DOHH2 (cell line): ENCODE measurements around the gene TEAD4.

Source experiments
- H3F3A ChIP-seq: fragments of 200-600 bp; sonication (generic), shearing (Covaris generic); 2 replicates; pipeline ENCODE4 v1.6.0; 2016; ENCODE audit warnings: antibody characterized with exemption, mild to moderate bottlenecking; ENCODE audit not compliant: control insufficient read depth, insufficient read depth
- H3K27ac ChIP-seq: fragments of 200-600 bp; sonication (generic); 2 replicates; pipeline ENCODE4 v1.5.1; 2014; ENCODE audit warnings: low read depth, mild to moderate bottlenecking, low read length, moderate library complexity
- H3K27me3 ChIP-seq: fragments of 200-600 bp; sonication (generic); 2 replicates; pipeline ENCODE4 v1.6.1; 2014; ENCODE audit warnings: mild to moderate bottlenecking, low read length, mixed read lengths; ENCODE audit not compliant: control insufficient read depth
- H3K36me3 ChIP-seq: fragments of 200-600 bp; sonication (generic); 2 replicates; pipeline ENCODE4 v1.6.1; 2014; ENCODE audit warnings: mild to moderate bottlenecking, low read length, moderate library complexity, mixed read lengths; ENCODE audit not compliant: control insufficient read depth
- H3K4me1 ChIP-seq: fragments of 200-600 bp; sonication (generic); 2 replicates; pipeline ENCODE4 v1.6.1; 2014; ENCODE audit warnings: mild to moderate bottlenecking, low read length, mixed read lengths; ENCODE audit not compliant: control insufficient read depth
- H3K4me2 ChIP-seq: fragments of 200-600 bp; sonication (generic); 2 replicates; pipeline ENCODE4 v1.6.0; 2014; ENCODE audit warnings: mild to moderate bottlenecking, low read length, moderate library complexity
- H3K4me3 ChIP-seq: fragments of 200-600 bp; sonication (generic); 2 replicates; pipeline ENCODE4 v1.5.1; 2014; ENCODE audit warnings: mild to moderate bottlenecking, low read length, mixed read lengths
- H3K79me2 ChIP-seq: fragments of 200-600 bp; sonication (generic); 2 replicates; pipeline ENCODE4 v1.6.1; 2014; ENCODE audit warnings: mild to moderate bottlenecking, low read length, mixed read lengths; ENCODE audit not compliant: control insufficient read depth
- H3K9me2 ChIP-seq: fragments of 200-600 bp; sonication (generic); replicated peaks from 2 replicates; pipeline ENCODE4 v1.6.1; 2014; ENCODE audit warnings: mild to moderate bottlenecking, low read length, mixed read lengths; ENCODE audit not compliant: control insufficient read depth
- H3K9me3 ChIP-seq: fragments of 200-600 bp; sonication (generic); 2 replicates; pipeline ENCODE4 v1.6.1; 2014; ENCODE audit warnings: antibody characterized with exemption, low read length, mixed read lengths; ENCODE audit not compliant: control insufficient read depth, insufficient read depth
- H4K20me1 ChIP-seq: fragments of 200-600 bp; sonication (generic); 2 replicates; pipeline ENCODE4 v1.6.0; 2014; ENCODE audit warnings: low read depth, mild to moderate bottlenecking, antibody characterized with exemption, low read length, moderate library complexity; ENCODE audit not compliant: control insufficient read depth, insufficient read depth
- CTCF ChIP-seq: fragments of 200-600 bp; sonication (generic); IDR thresholded peaks from one replicate; pipeline ENCODE4 v1.5.1; 2014; ENCODE audit warnings: antibody characterized with exemption, mild to moderate bottlenecking, low read depth, low read length; ENCODE audit not compliant: poor library complexity, severe bottlenecking
- EZH2phosphoT487 ChIP-seq: fragments of 200-600 bp; sonication (generic); IDR thresholded peaks from 2 replicates; pipeline ENCODE4 v1.6.1; 2017; ENCODE audit warnings: borderline replicate concordance, mild to moderate bottlenecking, antibody characterized with exemption, low read length, moderate library complexity, mixed read lengths

The TEAD4 gene

GRCh38 chr12:3033539-3033867 is 74.3 kb downstream of the TEAD4 start:
- no peaks in the 10 kb centered on the region for H3K36me3 ChIP-seq

GRCh38 chr12:3034067-3034750 is 75.0 kb downstream of the TEAD4 start:
- TF ChIP-seq CTCF, result peak; percentile 71
- no peak for TF ChIP-seq EZH2phosphoT487
- Histone ChIP-seq H3K9me2 (no peaks in the 10 kb centered on the region), H3K27ac (no peak overlapping the region), H4K20me1 (no peaks in the 10 kb centered on the region), H3K79me2 (no peaks in the 10 kb centered on the region), H3K36me3 (no peaks in the 10 kb centered on the region), H3K4me2 (no peak overlapping the region), H3K9me3 (no peaks in the 10 kb centered on the region), H3K4me1 (no peaks in the 10 kb centered on the region), H3K27me3 (no peaks in the 10 kb centered on the region), H3K4me3 (no peak overlapping the region), H3F3A (no peaks in the 10 kb centered on the region)

More at GRCh38 chr12:3033539-3033867, 74.3 kb downstream of the TEAD4 start:
- Histone ChIP-seq H3K9me3 (no peaks in the 10 kb centered on the region), H3K9me2 (no peaks in the 10 kb centered on the region), H4K20me1 (no peaks in the 10 kb centered on the region), H3K27ac (no peak overlapping the region), H3K4me2 (no peak overlapping the region), H3K27me3 (no peaks in the 10 kb centered on the region), H3K79me2 (no peaks in the 10 kb centered on the region), H3F3A (no peaks in the 10 kb centered on the region), H3K4me1 (no peaks in the 10 kb centered on the region), H3K4me3 (no peak overlapping the region)
- TF ChIP-seq CTCF, result no peak
- no peak for TF ChIP-seq EZH2phosphoT487

- no peaks in the 10 kb centered on the region for H3K9me2 ChIP-seq
- H3K27me3 ChIP-seq, result no peaks in the 10 kb centered on the region
- H3K4me1 ChIP-seq, result no peaks in the 10 kb centered on the region
- no peak overlapping the region for H3K27ac ChIP-seq
- TF ChIP-seq CTCF (no peak), EZH2phosphoT487 (no peak)
- H3K4me3 ChIP-seq, result no peak overlapping the region
- no peaks in the 10 kb centered on the region for H3K36me3 ChIP-seq
- H3K9me3 ChIP-seq, result no peaks in the 10 kb centered on the region
- H3K79me2 ChIP-seq, result no peaks in the 10 kb centered on the region
- H4K20me1 ChIP-seq, result no peaks in the 10 kb centered on the region
- no peak overlapping the region for H3K4me2 ChIP-seq
- H3F3A ChIP-seq, result no peaks in the 10 kb centered on the region
Measured at GRCh38 chr12:3035171-3035570, 76.0 kb downstream of the TEAD4 start.
